ENCODE data around the gene KIAA1217. TPM values are rescaled to one million over a fixed set of nuclear protein-coding genes. Genes with fewer than 3 reads are reported as not detected.

Gene KIAA1217, protein sequence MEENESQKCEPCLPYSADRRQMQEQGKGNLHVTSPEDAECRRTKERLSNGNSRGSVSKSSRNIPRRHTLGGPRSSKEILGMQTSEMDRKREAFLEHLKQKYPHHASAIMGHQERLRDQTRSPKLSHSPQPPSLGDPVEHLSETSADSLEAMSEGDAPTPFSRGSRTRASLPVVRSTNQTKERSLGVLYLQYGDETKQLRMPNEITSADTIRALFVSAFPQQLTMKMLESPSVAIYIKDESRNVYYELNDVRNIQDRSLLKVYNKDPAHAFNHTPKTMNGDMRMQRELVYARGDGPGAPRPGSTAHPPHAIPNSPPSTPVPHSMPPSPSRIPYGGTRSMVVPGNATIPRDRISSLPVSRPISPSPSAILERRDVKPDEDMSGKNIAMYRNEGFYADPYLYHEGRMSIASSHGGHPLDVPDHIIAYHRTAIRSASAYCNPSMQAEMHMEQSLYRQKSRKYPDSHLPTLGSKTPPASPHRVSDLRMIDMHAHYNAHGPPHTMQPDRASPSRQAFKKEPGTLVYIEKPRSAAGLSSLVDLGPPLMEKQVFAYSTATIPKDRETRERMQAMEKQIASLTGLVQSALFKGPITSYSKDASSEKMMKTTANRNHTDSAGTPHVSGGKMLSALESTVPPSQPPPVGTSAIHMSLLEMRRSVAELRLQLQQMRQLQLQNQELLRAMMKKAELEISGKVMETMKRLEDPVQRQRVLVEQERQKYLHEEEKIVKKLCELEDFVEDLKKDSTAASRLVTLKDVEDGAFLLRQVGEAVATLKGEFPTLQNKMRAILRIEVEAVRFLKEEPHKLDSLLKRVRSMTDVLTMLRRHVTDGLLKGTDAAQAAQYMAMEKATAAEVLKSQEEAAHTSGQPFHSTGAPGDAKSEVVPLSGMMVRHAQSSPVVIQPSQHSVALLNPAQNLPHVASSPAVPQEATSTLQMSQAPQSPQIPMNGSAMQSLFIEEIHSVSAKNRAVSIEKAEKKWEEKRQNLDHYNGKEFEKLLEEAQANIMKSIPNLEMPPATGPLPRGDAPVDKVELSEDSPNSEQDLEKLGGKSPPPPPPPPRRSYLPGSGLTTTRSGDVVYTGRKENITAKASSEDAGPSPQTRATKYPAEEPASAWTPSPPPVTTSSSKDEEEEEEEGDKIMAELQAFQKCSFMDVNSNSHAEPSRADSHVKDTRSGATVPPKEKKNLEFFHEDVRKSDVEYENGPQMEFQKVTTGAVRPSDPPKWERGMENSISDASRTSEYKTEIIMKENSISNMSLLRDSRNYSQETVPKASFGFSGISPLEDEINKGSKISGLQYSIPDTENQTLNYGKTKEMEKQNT (N-terminal part only)
- total RNA-seq: 4.6 and 5.3 TPM in 2 replicates

- intact Hi-C loops (cut with micrococcal nuclease): loop anchor here (2.0 to 5.0 kb wide), 2 partner anchors 294 to 308 kb away; no protein-coding TSS in a partner anchor
Observed at GRCh38 chr10:24208661-24209431, at the start of gene KIAA1217. Gene KIAA1217 (plus strand): TSS chr10:24209138. CDS start chr10:24209194, 56 bp downstream.

DNA sequence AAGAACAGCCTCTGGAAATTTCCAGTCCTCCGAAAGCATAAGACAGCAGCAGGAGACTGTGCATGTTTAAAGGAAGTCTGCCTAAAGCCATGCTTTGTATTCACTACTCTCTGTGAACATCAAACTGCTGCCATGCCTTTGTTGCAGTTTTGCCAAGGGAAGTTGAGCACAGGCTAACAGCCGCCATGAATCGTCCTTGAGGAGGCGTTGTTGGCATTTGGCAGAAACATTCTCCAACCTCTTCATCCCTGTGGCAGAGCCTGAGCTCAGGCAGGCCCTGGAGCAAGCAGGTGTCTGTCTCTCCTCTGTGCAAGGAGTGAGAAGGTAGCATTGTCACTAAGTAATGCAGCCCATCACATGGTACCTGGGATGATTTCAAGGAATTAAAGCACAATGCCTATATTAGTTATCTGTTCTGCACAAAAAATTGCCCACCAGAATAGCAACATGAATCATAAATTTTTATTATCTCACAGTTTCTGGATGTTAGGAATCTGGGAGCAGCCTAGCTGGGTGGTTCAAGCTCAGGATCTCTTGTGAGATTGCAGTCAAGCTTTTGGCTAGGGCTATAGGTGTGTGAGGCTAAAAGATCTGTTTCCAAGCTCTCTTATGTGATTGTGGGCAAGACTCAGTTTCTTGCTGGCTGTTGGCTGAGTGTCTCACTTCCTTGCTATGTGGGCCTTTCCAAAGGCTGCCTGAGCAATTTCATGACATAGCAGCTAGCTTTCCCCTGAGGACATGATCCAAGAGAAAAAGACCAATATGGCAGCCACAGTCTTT is 46.5 kb upstream of the KIAA1217 start:
- intact Hi-C loops (cut with micrococcal nuclease): no loop called here

GRCh38 chr10:24163485-24163884 is 45.5 kb upstream of the KIAA1217 start:
- intact Hi-C loops (cut with micrococcal nuclease): no loop called here

GRCh38 chr10:24168258-24169170 is 40.4 kb upstream of the KIAA1217 start:
- intact Hi-C loops (cut with micrococcal nuclease): no loop called here

- intact Hi-C loops (cut with micrococcal nuclease): no loop called here
Observed at GRCh38 chr10:24170199-24170598, 38.7 kb upstream of the KIAA1217 start.

DNA sequence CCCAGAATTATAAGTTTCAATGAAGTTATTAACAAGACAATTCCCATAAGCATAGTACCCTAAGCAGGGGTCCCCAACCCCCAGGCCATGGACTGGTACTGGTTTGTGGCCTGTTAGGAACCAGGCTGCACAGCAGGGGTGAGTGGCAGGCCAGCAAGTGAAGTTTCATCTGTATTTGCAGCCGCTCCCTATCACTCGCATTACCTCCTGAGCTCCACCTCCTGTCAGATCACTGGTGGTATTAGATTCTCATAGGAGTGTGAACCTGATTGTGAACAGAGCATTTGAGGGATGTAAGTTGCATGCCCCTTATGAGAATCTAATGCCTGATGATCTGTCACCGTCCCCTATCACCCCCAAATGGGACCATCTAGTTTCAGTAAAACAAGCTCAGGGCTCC is 36.0 kb upstream of the KIAA1217 start:
- intact Hi-C loops (cut with micrococcal nuclease): no loop called here

DNA sequence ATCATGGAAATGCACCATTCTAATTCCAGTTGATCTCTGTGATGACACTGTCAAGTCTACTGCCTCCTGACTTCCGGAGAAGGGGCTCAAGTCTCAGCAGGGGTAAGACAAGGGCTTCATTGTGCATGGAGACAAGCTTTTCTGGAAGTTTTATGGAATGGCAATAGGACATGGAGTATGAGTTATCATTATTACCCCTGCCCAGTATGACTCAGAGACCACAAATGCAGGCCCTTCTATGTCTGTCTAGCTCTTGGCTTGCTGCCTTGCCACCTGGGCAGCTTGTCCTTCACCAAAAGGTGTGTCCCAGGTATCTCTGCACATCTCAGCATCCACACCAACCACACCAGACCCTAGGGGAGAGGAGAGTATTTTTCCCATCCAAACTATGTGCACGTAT is 34.9 kb upstream of the KIAA1217 start:
- intact Hi-C loops (cut with micrococcal nuclease): no loop called here

- intact Hi-C loops (cut with micrococcal nuclease): no loop called here
Observed at GRCh38 chr10:24176658-24177057, 32.3 kb upstream of the KIAA1217 start.

- intact Hi-C loops (cut with micrococcal nuclease): no loop called here
Observed at GRCh38 chr10:24177636-24178035, 31.3 kb upstream of the KIAA1217 start.

DNA sequence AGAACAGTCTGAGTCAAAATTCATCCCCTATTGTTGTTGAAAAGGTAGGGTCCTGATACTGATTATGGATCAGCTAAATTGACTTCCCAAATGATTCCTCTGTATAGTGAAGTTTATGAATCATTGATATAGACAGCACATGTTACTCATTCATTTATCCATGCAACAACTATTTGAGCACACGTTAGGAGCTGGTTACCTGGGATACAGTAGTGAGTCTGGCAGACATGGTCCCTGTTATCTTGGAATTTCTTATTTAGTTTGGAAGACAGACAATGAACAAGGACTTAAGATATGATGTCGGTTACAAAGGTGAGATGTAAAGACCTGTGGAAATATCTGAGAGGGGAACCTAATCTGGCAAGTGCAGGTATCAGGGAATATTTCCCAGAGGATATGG is 28.0 kb upstream of the KIAA1217 start:
- intact Hi-C loops (cut with micrococcal nuclease): no loop called here

DNA sequence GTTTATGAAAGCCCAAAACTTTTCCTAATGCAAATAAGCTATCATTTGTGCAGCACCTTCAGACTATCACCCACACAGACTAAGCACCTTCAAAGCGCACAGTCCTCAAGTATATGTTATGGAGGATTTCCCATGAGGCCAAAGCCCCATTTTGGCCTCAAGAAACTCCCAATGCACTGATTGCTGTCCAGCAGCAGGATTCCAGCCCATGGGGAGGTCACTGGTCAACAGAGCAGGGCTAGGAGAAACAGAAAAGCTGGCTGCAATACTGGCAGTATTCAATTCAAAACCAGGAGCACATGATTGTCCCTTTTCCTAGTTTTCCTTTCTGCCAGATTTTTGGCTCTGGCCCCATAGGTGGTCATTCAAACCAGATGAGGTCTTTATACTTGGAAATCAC is 24.5 kb upstream of the KIAA1217 start:
- intact Hi-C loops (cut with micrococcal nuclease): no loop called here

DNA sequence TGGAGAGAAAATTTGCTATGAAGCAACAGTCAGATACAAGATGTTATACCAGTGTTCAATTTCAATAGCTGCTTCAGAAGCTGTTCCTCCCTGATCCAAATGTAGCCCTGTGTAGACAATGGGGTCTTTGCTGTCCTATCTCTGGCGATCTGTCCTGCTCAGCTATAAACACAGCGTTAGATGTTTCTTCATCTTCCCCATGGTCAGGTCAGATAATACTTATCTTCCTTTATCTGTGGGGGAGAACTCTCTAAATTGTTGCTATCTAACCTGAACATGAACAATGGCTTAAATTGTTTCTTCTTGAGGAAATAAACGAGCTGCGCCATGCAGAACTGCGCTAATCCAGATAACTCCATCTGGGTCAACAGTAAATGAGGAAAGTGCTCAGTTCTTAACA is 15.6 kb upstream of the KIAA1217 start:
- intact Hi-C loops (cut with micrococcal nuclease): no loop called here

GRCh38 chr10:24197263-24197662 is 11.7 kb upstream of the KIAA1217 start:
- intact Hi-C loops (cut with micrococcal nuclease): loop anchor here (2.0 to 5.0 kb wide), 2 partner anchors 665 to 1038 kb away; no protein-coding TSS in a partner anchor

- intact Hi-C loops (cut with micrococcal nuclease): no loop called here
Observed at GRCh38 chr10:24201503-24202180, 7.3 kb upstream of the KIAA1217 start.

DNA sequence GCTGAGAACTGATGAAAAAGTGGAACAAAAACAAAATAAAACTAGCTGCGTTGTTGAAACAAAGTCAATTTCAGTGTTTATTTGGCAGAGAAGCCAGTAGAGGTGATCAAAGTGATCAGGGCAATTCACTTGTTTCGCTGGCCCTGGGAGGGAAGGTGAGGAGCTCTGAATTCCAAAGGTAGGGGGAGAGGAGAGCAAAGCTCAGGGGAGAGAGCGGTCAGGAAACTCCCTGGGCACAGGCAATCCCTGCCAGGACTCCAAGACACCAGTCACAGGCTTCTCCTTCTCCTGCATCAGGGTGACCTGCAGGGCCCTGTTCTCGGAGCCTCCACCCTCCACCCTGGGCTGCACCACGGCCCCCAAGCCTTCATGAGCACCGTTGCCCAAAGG is 6.8 kb upstream of the KIAA1217 start:
- intact Hi-C loops (cut with micrococcal nuclease): no loop called here

DNA sequence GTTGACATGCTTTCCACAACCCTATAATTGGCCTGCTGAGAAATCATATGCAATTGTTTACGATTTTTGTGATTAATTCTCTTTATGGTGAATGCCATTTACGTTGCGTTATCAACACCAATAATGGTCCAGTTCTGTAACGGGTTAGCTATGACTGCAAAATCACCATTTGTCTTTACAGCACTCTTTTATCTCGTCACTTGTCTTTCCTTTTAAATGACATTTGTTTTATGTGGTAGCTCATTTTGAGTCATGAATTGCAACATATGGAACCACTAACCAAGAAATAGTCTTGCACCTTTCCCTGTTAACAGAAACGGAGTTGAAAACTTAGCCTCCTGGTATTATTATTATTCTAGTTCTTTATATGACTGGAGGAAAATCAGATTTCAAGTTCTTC is 3.1 kb upstream of the KIAA1217 start:
- intact Hi-C loops (cut with micrococcal nuclease): loop anchor here (5.0 kb wide), 1 partner anchor 311 kb away; no protein-coding TSS in a partner anchor

- intact Hi-C loops (cut with micrococcal nuclease): loop anchor here (5.0 kb wide), 1 partner anchor 311 kb away; no protein-coding TSS in a partner anchor
Observed at GRCh38 chr10:24206334-24206733, 2.6 kb upstream of the KIAA1217 start.

DNA sequence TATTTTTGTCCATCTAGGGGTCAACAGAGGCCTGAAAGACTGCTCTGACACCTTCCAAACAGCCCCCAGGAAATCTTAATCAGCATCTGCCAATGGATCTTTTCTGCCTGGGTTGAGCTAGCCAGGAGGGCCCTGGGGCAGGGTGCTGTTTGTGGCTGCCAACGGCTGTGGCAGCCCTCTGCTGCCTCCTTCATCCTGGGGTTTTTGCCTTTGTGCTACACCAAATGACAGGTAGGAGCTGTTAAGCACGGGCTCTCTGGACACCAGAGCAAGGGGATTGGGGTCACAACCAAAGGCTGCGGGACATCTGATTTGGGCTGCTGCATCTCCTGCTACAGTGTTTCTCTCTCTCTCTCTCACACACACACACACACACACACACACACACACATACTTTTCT is 2.0 kb upstream of the KIAA1217 start:
- intact Hi-C loops (cut with micrococcal nuclease): loop anchor here (5.0 kb wide), 1 partner anchor 310 kb away; no protein-coding TSS in a partner anchor

Data from T-helper 1 cell treated with Interleukin-12 subunit alpha and Interleukin-12 subunit beta and Interleukin-4 antibody, amounts not matched to agents 30 ng/mL and 1 ng/mL, for 36 hours (primary cell).